Posterior vena cava (tissue), 2 donors: ENCODE measurements around the gene AURKB. TPM values are rescaled to one million over a fixed set of nuclear protein-coding genes. Genes with fewer than 3 reads are reported as not detected.

Experiments used
- DNase-seq: peaks from one replicate; pipeline ENCODE4 v3.0.0-alpha.2; 2020; ENCODE audit warnings: low spot score
- intact Hi-C, 2 donors: fragments of 100-400 bp; cut with DNase I; formaldehyde crosslinking; loops; one replicate each; pipeline versions ENCODE4 v1.14.1 to v1.14.2; 2022 to 2023
- total RNA-seq, 2 donors: library from RNA; stranded (reverse); fragmentation: NEBNext Ultra II Directional; extraction: Animal tissue kit (Norgen Biotek cat#: 25700); gene quantifications; one replicate each; pipeline ENCODE4 v1.2.1, GENCODE V29; 2021
- donor health status: DM: yes; HTN: yes; CAD: no.
- donor health status: DM: yes; HTN: yes; CAD: no.

The AURKB gene
- total RNA-seq, 2 donors from 2014 or later: 0.69 TPM; not detected in 1

DNA sequence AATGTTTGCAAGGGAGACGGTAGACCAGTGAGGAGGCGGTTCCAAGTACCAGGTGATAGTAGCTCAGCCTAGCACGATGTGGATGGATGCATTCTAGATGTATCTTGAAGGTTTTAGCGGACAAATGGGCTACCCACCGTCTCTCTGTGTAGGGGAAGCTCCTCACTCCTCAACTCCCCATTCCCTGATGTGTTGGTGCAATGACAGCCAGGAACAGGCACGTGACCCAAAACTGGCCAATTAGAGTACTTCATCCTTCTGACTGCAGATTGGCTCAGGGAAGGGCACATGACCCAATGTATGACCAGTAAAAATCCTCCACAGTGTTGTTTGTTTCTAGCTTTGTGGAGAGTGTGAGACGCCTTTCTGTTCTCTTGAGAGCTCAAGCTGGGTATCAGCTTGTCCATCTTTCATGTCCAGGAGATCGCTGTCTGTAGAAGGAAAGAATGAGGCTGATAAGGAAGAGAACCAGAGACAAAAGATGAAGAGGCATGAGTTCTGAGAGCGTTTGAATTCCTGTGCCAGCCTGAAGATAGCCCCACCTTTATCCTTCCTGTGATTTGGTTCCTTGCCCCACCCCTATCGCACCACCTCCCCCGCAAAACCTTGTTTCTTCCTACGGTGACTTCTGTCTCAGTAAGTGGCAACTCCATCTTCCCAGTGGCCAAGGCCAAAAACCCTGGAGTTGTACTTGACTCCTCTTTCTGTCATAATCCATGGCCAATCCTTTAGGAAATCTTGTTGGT, 18.1 kb downstream of the AURKB start:
- no peak for DNase-seq
- intact Hi-C loops: no loop called here

DNA sequence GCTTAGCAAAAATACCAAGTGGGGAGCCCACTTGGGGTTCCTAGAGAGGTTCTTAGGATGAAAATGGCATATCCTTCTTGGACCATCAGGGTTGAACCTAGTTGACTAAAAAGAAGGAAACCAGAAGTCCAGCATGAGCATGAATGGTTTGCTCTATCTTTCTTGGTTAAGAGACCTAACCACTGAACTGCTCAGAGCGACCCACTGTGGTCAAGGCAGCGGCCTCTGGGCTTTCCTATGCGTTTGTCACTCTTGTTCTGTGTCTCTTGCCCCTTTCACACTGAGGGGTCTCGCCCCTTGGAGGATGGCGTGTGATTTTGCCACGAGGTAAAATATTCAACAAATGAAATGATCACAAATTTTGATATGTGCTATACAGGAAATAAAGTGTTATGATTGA, 19.9 kb downstream of the AURKB start:
- intact Hi-C loops: no loop called here
- no peak for DNase-seq

DNA sequence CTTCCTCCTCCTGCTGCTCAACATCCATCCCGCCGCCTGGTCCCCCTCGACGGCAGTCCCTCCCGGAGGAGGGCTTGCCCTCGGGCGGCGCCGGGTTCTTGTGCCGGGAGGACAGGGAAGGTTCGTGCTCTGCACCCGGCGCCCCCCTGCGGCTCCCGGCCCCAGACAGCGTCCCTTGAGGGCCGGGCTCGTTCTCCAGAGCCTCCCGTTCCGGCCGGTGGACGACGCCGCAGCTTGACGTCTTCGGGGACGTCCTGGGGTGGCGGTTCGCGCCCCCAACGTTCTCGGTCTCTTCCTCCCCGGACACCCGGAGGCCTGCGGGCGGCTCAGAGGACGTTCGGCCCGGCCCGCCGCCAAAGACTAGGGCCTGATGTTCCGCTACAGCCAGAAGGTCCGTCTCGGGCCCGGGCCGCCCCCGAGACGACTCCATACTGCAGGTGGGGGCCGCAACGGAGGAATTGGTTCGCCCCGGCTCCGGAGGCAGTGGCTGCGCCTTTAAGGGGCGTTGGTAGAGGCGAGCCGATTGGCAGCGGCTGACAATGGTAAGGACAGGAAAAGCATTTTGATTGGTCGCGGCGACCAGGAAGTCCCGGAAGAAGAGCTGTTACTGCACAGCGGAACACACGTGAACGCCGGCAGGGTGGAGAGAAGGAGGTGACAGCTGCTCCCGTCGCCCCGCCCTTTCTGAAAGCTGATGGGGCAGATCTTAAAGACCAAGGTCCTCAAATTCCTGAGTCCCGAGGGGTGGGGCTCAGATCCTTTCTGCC, 20.5 kb downstream of the AURKB start, which contains the start of gene BORCS6:
Gene BORCS6, minus strand, starts transcription at position 470 of the 767 bp plus-strand sequence. Its CDS starts 40 bp downstream, at position 430.
- intact Hi-C loops: loop anchor here (5.0 kb wide), 3 partner anchors 32 to 97 kb away; partner anchors contain the start of genes HES7 (in 1 of the 2) and RANGRF (in 1 of the 2)
- DNase-seq: peak; percentile 99

DNA sequence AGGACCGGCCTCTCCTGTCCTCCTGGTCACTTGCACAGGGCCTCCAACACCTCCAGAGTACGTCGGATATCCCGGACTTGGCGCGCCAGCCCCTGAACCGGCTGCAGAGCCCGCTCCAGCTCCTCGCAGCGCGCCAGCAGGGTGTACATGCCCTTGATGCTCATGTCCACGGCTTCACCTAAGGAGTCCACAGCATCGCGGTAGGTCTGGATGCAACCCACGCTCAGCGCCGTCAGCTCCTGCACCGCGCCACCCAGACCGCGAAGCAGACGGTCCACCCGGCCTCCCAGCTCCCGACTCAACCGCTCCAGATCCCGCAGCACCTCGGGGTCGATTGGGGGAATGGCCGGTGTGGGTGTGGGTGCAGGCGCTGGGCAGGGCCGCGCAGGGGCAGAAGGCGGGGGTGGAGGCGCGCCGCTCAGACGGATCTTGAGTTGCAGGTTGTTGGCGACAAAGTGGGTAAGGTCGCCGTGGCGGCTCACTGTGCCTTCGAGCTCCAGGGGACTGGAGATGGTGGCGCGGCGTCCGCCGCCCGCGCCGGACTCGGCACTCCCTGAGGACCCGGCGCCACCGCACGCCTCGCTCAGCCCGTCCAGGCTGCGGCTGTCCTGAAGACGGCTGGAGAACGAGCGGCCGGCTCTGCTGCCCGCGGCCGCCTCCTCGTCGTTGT, 21.2 kb downstream of the AURKB start:
- DNase-seq: peak; percentile 85
- intact Hi-C loops: loop anchor here (5.0 kb wide), 3 partner anchors 33 to 98 kb away; partner anchors contain the start of genes HES7 (in 1 of the 2) and RANGRF (in 1 of the 2)

DNA sequence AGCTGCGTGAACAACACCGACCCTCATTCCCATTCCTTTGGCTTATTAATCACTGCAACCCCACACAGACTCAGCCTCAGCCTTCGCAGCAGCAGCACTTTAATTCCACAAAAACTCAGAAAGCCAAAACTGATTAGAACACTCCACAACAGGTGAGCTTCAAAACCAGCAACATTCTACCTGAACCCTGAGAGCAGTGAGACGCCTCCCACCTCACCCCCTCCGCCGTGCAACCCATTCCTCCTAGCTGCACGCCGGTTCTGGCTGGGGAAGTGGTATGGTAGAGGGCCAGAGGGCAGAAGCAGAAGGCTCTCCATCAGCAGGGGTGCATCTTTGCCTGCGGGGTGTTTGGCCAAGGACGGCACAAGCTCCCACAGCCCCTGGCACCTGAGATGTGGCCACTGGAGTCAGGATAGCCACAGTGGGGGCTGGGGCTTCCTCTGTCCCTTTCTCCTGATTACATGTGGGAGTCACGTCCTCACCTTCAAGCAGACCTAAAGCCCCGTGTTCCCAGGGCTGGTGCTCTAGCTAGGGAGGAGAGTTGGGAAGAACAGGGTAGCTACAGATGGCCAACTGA, 22.0 kb downstream of the AURKB start:
- no peak for DNase-seq
- intact Hi-C loops: loop anchor here (5.0 kb wide), 3 partner anchors 34 to 99 kb away; partner anchors contain the start of genes HES7 (in 1 of the 2) and RANGRF (in 1 of the 2)

DNA sequence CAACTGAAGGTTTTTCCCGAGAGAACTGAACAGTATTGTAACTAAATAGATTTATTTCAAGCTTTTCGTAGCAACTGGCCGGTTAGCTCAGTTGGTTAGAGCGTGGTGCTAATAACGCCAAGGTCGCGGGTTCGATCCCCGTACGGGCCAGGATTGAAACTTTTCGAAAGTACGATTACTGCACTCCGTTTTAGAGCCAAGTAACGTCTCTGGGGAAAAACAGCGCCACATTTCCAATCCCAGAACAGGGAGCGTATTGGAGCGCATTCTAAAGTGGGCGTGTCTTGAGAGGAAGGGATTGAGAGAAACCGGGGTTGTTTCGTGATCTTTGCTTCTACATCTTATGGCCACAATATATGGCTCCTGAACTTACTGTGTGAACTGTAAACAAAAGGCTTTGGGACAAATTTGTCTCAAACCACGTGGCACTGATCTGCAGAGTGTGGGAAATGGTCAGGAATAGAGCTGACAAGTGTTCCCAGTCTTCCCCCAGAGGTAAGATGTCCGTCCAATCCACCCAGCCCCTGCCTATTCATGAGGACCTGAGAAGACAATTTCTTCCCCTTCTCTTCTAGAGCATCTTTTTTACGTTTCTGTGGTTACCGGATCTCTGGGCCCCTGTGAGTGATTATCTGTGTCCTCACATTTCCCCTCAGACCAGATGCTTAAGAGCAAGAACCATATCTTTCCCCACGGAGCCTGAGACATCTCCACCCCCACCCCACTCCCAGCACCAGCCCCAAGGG, 22.7 kb downstream of the AURKB start:
- intact Hi-C loops: loop anchor here (5.0 kb wide), 3 partner anchors 35 to 100 kb away; partner anchors contain the start of genes HES7 (in 1 of the 2) and RANGRF (in 1 of the 2)

DNA sequence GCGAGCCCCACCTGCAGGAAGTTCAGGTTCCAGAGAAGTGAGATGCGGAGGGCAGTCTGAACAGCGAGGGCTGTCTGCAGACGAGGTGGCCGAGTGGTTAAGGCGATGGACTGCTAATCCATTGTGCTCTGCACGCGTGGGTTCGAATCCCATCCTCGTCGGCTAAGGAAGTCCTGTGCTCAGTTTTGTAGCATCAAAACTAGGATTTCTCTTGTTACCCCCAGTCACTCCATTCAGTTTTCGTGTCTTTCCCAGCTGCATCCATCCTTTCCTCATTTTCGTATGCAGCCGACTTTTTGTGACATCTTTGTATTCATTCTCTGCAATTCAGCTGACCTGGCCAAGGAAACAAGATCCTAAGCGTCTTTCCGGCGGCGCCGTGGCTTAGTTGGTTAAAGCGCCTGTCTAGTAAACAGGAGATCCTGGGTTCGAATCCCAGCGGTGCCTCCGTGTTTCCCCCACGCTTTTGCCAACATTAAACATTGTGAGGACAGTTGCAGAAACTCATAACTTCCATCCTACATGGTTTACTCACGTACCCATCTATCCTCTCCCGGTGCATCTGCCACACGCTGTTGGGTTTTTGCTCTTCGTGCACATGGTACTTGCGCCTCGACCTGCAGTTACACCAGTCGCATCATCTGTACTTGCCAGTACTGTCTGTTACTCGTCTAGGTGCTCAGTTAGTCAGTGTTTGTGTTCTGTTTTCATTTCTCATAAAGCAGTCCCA, 23.4 kb downstream of the AURKB start:
- peak; percentile 97 for DNase-seq
- intact Hi-C loops: loop anchor here (5.0 kb wide), 3 partner anchors 35 to 100 kb away; partner anchors contain the start of genes HES7 (in 1 of the 2) and RANGRF (in 1 of the 2)

More for the DNA sequence above, 22.7 kb downstream of the AURKB start:
- DNase-seq: peak; percentile 97

DNA sequence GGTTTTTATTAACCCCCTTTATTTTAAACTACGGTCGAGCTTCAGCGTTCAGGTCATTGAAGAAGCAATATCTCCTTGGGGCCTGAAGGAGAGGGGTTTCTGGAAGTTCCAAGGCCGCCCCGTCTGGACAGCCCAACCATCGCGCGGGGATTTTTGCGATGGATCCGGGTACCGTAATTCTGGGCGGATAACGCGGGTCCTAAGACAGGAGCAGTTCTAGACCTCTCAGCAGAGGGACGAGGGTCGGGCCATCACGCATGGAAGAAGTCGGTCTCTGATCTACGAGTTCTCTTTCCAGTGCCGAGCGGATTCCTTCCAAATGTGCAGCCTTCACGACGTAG, 24.0 kb downstream of the AURKB start:
- intact Hi-C loops: loop anchor here (5.0 kb wide), 3 partner anchors 36 to 101 kb away; partner anchors contain the start of genes HES7 (in 1 of the 2) and RANGRF (in 1 of the 2)

DNA sequence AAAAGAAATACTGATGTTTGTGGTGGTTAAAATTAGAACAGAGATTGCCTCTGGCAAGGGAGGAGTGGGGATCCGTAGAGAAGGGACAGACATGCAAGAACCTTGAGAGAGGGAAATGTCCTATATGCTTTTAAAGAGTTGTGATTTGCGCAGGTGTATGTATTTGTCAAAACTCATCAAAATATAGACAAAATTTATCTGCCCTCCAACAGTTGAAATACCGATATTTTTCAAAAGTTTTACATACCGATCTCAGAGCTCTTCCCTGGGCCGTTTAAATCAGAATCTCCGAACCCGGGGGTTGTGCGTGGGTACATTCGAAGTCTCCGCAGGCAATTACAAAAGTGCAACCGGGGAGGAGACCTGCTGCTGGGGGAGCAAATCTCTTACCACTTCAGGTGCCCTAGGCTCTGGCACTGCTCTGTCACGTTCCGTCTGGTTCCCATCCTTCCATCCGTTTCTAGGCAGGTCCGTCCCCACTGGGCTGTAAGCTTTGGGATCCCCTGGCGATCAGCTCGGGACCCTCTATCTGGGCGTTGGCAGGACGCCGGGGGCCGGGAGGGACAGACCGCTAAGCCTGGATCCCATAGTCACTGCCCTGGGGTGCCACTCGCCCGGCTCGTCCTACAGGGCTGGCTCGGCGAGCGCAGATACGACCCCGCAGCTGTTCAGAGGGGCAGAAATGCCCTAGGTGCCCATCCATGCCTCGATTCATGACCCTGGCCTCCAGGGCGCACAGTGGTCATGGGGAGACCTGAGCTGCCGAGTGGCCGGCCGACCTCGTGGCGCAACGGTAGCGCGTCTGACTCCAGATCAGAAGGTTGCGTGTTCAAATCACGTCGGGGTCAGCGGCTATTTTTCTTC, 24.6 kb downstream of the AURKB start:
- intact Hi-C loops: loop anchor here (5.0 kb wide), 3 partner anchors 36 to 101 kb away; partner anchors contain the start of genes HES7 (in 1 of the 2) and RANGRF (in 1 of the 2)

More for the DNA sequence above, 24.0 kb downstream of the AURKB start:
- no peak for DNase-seq

DNA sequence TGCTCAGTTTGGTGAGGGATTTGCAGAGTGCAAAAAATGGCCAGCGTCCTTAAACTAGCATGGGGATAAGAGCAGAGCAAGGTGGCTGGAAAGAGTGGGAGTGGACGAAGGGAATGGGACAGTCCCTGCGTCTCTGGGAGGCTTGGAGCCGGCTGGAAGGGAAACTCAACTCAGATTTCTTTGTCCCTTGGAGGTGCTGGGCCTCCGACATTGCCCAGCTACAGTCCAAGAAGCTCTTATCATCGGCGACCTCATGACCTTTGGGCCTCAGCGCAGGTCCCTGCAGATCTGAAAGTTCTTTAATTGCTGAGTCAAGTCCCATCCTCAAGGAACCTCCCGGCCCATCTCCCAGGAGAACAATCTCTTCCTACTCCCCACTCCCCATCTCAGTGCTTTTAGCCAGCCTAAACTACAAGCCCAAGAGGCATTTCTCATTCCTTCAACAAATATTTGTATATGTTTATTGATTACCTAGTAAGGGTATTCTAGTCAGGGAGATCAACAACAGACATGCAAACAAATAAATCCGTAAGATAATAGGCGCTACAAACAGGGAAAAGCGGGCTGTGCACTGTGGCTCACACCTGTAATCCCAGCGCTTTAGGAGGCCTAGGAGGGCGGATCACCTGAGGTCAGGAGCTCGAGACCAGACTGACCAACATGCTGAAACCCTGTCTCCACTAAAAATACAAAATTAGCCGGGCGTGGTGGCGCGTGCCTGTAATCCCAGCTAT, 33.2 kb downstream of the AURKB start:
- DNase-seq: no peak
- intact Hi-C loops: no loop called here

More for the DNA sequence above, 24.6 kb downstream of the AURKB start:
- peak; percentile 96 for DNase-seq

DNA sequence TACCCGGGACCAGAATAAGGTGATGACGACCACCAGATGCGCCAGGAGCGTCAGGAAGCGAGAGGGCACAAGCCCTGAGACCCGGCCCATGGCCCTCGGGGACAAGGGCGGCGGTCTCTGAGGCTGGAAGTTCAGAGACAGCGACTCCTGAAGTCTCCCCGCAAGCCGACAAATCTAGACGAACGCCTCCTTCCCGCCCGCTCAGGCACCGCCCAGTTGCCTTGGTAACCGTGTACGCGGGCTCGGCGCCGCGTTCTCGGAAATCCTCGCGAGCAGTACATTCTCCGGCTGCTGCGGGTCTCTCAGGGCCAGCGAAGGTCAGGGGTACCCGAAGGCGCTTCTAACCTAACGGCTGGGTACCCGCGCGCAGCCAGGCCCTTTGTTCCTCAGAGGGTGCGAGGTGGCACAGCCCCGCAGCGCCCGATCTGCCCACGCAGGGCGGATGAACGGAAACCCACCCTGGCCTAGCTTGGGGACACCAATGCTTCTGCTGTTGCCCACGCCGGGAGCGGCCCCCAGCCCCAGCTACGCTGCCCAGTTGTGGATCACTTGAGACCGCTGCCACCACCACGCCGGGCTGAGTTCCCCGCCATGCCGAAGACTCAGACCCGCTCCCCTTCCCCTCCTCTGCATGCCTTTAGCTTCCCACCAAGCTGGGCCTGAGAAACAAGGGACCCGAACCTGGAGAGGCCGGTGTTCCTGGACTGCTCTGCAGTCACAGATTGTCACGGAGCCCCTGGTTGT, 34.0 kb downstream of the AURKB start, which contains the start of gene TMEM107:
Gene TMEM107, minus strand, starts transcription at position 184 of the 744 bp plus-strand sequence. Its CDS starts 94 bp downstream, at position 90.
- DNase-seq: peak; percentile 97
- intact Hi-C loops: no loop called here

DNA sequence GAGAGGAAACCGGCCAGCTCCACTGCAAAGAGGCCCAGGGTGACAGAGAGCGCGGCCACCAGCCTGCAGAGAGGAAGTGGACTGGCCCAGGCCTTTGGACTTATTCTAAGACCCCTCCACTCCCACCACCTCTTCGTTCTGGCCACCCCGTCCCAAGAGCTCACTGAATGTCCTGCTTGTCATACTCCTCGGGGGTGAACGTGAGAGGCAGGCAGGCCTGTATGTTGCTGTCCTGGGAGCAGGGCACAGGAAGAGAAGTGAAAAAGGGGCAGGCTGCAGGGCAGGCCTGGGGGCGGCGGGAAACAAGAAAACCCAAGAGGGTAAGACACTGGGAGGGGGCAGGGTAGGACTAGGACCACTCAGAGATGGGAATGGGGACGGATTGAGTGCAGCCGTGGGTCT, 34.6 kb downstream of the AURKB start:
- intact Hi-C loops: no loop called here
- no peak for DNase-seq

DNA sequence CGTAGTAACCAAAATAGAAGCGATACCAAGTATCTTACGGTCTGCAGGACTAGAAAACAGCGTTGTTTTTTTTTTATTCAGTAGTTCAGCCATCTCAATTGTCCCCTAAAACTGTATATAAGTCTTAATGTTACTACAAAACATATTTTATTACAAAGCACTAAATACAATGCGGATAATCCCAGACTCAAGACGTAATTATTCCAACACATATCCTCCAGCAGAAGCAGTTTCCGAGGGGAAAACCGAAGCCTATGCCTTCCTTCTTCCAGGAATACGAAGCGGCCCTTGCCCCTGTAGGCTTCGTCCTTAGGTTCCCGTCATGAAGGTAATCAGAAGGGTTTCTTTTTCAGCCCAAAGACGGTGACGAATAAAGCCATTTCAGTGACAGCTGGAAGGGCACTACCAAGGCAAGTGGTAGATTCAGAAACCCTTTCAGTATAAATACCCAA, 36.5 kb downstream of the AURKB start:
- DNase-seq: no peak
- intact Hi-C loops: no loop called here

DNA sequence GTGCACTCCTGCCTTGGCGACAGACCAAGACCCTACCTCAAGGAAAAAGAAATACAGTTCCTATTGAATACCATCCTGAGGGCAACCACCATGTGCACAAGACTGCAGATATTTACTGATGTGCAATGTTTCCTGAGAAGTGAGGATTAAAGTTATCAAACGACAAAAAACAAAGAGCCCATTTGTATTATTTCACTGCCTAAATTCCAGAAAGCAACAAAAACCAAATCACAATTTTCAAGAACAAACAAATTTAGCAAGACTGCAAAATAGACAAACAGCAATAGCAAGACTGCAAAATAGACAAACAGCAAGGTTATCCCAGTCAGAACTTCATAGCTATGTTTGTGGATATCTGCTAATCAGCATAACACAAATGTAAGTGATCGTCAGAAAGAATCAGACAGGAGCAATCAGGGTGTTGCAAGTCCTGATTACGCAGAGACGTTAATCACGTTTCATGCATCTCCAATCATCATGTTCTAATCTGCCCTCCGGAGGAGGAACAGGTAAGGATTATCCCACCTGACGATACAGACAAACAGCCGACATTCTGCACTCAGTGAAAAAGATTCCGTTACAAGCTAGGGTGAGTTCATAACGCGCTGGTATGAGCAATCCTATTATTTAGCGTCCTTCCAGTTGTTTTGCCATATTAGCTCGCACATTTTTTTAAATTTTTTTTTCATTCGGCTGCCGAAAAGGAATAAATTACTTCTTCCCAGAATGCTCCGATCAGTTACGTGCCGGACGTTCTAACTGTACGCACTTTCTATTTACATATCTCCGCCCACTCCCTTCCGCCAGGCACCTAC, 37.1 kb downstream of the AURKB start:
- intact Hi-C loops: no loop called here
- DNase-seq: no peak
